ENCODE measurements around the gene ACBD6.

ACBD6 gene

DNA sequence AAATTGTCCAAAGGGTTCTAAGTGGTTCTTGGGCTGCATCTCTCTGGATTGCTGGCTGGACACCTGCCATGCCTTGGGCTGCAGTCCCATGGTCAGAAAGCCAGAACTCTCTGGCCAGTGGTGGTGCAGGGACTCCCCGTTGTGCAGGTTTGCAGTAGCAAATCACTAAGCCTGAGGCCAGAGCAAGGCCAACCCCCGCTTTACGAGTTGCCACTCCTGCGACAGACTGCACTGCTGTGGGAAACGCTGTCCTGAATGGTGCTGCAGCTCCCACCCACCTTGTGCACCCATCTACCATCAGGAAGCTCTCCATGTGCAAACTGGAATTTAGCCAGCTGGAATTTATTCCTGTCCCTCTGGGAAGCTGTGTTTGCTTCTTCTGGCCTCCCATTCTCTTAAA, 226.7 kb downstream of the ACBD6 start:
- TF ChIP-seq, protein P1, sequence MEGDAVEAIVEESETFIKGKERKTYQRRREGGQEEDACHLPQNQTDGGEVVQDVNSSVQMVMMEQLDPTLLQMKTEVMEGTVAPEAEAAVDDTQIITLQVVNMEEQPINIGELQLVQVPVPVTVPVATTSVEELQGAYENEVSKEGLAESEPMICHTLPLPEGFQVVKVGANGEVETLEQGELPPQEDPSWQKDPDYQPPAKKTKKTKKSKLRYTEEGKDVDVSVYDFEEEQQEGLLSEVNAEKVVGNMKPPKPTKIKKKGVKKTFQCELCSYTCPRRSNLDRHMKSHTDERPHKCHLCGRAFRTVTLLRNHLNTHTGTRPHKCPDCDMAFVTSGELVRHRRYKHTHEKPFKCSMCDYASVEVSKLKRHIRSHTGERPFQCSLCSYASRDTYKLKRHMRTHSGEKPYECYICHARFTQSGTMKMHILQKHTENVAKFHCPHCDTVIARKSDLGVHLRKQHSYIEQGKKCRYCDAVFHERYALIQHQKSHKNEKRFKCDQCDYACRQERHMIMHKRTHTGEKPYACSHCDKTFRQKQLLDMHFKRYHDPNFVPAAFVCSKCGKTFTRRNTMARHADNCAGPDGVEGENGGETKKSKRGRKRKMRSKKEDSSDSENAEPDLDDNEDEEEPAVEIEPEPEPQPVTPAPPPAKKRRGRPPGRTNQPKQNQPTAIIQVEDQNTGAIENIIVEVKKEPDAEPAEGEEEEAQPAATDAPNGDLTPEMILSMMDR (IDR thresholded peaks at IDR 0.05) = no peak

DNA sequence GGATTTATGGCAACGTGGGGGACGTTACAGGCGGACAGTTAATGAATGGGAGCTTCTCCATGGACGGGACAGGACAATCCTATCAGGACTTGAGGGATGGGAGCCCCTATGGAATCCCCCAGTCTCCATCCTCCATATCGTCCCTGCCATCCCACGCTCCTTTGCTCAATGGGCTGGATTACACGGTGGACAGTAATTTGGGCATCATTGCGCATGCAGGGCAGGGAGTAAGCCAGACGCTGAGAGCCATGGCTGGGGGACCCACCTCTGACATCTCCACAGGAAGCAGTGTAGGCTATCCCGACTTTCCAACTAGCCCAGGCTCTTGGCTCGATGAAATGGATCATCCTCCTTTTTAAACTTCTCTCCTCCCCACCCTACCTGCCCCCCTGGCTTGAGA, 228.2 kb downstream of the ACBD6 start:
- TF ChIP-seq, protein P1 (IDR thresholded peaks at IDR 0.05) = no peak

- TF ChIP-seq, protein P1 (IDR thresholded peaks at IDR 0.05) = no peak
These were observed 229.3 kb downstream of the ACBD6 start for GRCh38 chr1:180273066-180273465.

- TF ChIP-seq, protein P1 (IDR thresholded peaks at IDR 0.05) = no peak
These were observed 230.0 kb downstream of the ACBD6 start for GRCh38 chr1:180272395-180272794.

- TF ChIP-seq, protein P1 (IDR thresholded peaks at IDR 0.05) = no peak
These were observed 230.8 kb downstream of the ACBD6 start for GRCh38 chr1:180271272-180272255.

DNA sequence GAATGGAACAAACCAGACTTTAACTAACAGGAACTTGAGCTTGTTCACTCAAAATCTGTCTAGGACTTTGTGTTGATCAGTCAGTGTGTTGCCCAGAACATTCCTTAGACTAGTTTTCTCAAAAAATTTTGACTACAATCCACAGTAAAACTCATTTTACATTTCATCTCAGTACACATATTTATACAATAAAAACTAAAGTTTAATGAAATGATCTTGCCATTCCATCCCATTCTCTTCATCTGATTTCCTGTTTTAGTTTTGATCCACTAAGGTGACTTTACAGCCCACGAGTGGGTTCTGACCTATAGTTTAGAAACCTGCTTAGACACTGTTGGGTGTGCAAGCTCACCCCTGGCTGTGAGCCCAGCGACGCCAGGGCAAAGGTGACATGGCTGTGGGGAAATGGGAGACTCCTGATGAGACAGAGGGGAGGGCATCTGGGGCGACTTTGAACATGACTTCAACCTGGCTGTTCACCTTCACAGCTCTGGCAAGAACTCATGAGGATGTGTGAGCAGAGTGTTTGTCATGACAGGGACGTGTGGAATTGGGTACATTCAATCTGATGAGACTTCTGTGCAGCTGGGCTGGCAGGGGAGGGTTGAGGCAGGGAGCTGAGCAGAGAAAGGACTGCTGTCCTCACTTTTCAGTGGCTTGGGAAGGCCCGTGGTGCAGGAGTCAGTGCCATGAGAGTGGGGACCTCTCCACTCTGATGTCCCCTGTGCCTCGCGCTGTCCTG, 231.7 kb downstream of the ACBD6 start:
- TF ChIP-seq, protein P1 (IDR thresholded peaks at IDR 0.05) = no peak

GRCh38 chr1:180269645-180270529, 232.5 kb downstream of the ACBD6 start:
- TF ChIP-seq, protein P1 (IDR thresholded peaks at IDR 0.05) = peak; percentile 65
